Prostate gland (tissue), 2 donors: Measurements from ENCODE around the gene CNEP1R1. TPM values are rescaled to one million over a fixed set of nuclear protein-coding genes. Genes with fewer than 3 reads are reported as not detected.

Experiments used
- DNase-seq: peaks from one replicate; pipeline ENCODE4 v3.0.0-alpha.2; 2019; ENCODE audit warnings: low spot score
- H3K27ac ChIP-seq, 2 donors: fragments of 200-600 bp; sonication (generic); 2 replicates each; pipeline ENCODE4 v1.5.1; 2017 to 2019
- H3K27me3 ChIP-seq: fragments of 200-600 bp; sonication (generic); replicated peaks from 2 replicates; pipeline ENCODE4 v1.5.1; 2019; ENCODE audit not compliant: insufficient read depth
- H3K36me3 ChIP-seq, 2 donors: fragments of 200-600 bp; sonication (generic); 1 replicate in 1 of 2; 2 replicates in 1 of 2; pipeline versions ENCODE4 v1.5.1 to v1.8.1; 2017 to 2019
- H3K4me1 ChIP-seq: fragments of 200-600 bp; sonication (generic); replicated peaks from 2 replicates; pipeline ENCODE4 v1.5.1; 2019
- H3K4me3 ChIP-seq, 2 donors: fragments of 200-600 bp; sonication (generic); 2 replicates each; pipeline ENCODE4 v1.5.1; 2017 to 2019
- H3K9me3 ChIP-seq: fragments of 200-600 bp; sonication (generic); 2 replicates; pipeline ENCODE4 v1.5.1; 2017
- CTCF ChIP-seq, 4 experiments: fragments of 200-600 bp in 2 of 4; fragments of 450-650 bp in 2 of 4; sonication (generic) in 2 of 4; IDR thresholded peaks; 1 replicate in 3 of 4; 2 replicates in 1 of 4; pipeline ENCODE4 v1.5.1; 2016 to 2019; ENCODE audit warnings: antibody characterized with exemption in 4 of 4, mild to moderate bottlenecking in 2 of 4, moderate library complexity in 2 of 4
- POLR2A ChIP-seq: fragments of 450-650 bp; IDR thresholded peaks from one replicate; pipeline ENCODE4 v1.6.1; 2016; ENCODE audit warnings: antibody characterized with exemption, mild to moderate bottlenecking
- POLR2AphosphoS5 ChIP-seq: sonication (generic); formaldehyde crosslinking; IDR thresholded peaks from one replicate; pipeline ENCODE4 v1.6.1; 2017; ENCODE audit warnings: antibody characterized with exemption
- WGBS: methylation state at CpG from one replicate; pipeline ENCODE4 v1.1.5; 2018; 5-methylcytosine and 5-hydroxymethylcytosine counted together
- intact Hi-C: fragments of 100-400 bp; cut with DNase I; formaldehyde crosslinking; loops from one replicate; pipeline ENCODE4 v1.14.2; 2022
- total RNA-seq, 2 donors: library from RNA; depleted of rRNA; stranded (reverse); fragments of >200 nt; gene quantifications; one replicate each; pipeline ENCODE4 v1.1.0, GENCODE V29; 2016

CNEP1R1 gene
- total RNA-seq, 2 donors from 2014 or later, result 9.7 to 41.9 TPM

DNA sequence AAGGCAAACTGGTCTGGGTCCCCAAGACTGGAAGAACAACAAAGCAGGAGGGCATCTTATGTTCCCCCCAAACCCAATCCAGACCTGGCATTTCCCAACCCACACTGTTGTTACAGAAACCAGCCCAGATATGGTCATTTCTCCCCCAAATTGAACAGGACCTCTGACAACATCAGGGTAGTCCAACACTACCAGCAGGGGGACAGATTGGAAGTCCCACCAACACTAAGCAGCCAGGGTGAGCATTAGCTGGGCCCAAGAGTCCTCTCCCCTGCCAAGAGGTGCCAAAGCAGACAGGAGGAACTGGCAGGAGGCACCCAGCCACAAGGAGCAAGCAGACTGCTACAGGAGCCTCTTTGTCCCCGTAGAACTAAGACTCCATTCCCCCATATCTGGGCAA lies 29.3 kb upstream of the CNEP1R1 start:
- Histone ChIP-seq H3K27me3 (peaks cover 3% of the 10 kb centered on the region), H3K4me1 (no peaks in the 10 kb centered on the region), H3K9me3 (no peaks in the 10 kb centered on the region), H3K27ac (no peak overlapping the region), H3K36me3 (no peaks in the 10 kb centered on the region), H3K4me3 (no peak overlapping the region)
- intact Hi-C loops, result no loop called here
- no peak for TF ChIP-seq POLR2AphosphoS5
- no peak for TF ChIP-seq POLR2A
- no peak for TF ChIP-seq CTCF (IDR thresholded peaks at IDR 0.05)
- no peak for DNase-seq
- 60% methylated on average over 1 of the region's 1 CpG for WGBS

GRCh38 chr16:49997721-49998251 lies 27.2 kb upstream of the CNEP1R1 start:
- intact Hi-C loops, result no loop called here
- H3K36me3 ChIP-seq, result no peaks in the 10 kb centered on the region
- no peaks in the 10 kb centered on the region for H3K9me3 ChIP-seq
- H3K27me3 ChIP-seq, result peaks cover 3% of the 10 kb centered on the region
- DNase-seq, result no peak
- H3K27ac ChIP-seq, result no peak overlapping the region
- TF ChIP-seq POLR2AphosphoS5 (no peak), CTCF (IDR thresholded peaks at IDR 0.05) (no peak), POLR2A (no peak)
- no peaks in the 10 kb centered on the region for H3K4me1 ChIP-seq
- no peak overlapping the region for H3K4me3 ChIP-seq
- 89% methylated on average over 4 of the region's 4 CpGs for WGBS

DNA sequence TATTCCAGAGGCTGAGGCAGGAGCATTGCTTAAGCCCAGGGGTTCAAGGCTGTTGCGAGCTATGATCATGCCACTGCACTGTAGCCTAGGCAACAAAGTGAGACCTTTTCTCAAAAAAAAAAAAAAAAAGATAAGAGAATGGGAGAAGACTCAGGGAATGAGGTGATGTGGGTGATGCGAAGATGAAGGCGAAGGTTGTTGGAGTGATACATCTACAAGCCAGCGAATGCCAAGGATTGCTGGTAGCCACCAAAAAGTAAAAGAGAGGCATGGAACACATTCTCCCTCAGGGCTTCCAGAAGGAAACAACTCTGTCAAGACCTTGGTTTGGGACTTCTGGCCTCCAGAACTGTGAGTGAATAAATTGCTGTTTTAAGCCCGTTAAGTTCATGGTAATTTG lies 26.0 kb upstream of the CNEP1R1 start:
- 92% methylated on average over 5 of the region's 5 CpGs for WGBS

GRCh38 chr16:50001144-50001543 lies 23.9 kb upstream of the CNEP1R1 start:
- no peaks in the 10 kb centered on the region for H3K4me1 ChIP-seq
- DNase-seq, result no peak
- TF ChIP-seq POLR2AphosphoS5 (no peak), POLR2A (no peak), CTCF (IDR thresholded peaks at IDR 0.05) (no peak)
- H3K4me3 ChIP-seq, result no peak overlapping the region
- intact Hi-C loops, result no loop called here
- H3K36me3 ChIP-seq, result no peaks in the 10 kb centered on the region
- H3K27me3 ChIP-seq, result no peaks in the 10 kb centered on the region
- WGBS, result 83% methylated on average over 3 of the region's 3 CpGs
- H3K9me3 ChIP-seq, result no peaks in the 10 kb centered on the region
- no peak overlapping the region for H3K27ac ChIP-seq

More for the DNA sequence above, 26.0 kb upstream of the CNEP1R1 start:
- H3K27ac ChIP-seq, result no peak overlapping the region
- no peak for DNase-seq
- H3K4me1 ChIP-seq, result no peaks in the 10 kb centered on the region
- no peak for TF ChIP-seq POLR2AphosphoS5
- TF ChIP-seq POLR2A, result no peak
- TF ChIP-seq CTCF (IDR thresholded peaks at IDR 0.05), result no peak
- H3K9me3 ChIP-seq, result no peaks in the 10 kb centered on the region
- H3K4me3 ChIP-seq, result no peak overlapping the region
- peaks cover 3% of the 10 kb centered on the region for H3K27me3 ChIP-seq
- intact Hi-C loops, result no loop called here
- H3K36me3 ChIP-seq, result no peaks in the 10 kb centered on the region

DNA sequence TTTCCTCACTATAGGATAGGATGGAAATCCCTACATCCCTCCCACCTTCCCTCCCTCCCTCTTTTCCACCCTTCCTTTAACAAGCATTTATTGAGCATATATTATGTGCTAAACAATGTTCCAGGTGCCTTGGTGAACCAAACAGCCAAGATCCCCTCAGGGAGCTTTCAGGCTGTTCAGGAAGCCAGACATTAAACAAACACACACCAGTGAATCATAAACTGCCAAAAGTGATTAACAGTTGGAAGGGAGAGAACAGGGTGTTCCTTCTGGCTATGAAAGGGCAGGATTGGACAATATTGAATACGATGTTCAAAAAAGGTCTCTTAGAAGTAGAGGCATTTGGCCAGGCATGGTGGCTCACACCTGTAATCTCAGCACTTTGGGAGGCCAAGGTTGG lies 22.8 kb upstream of the CNEP1R1 start:
- H3K4me3 ChIP-seq, result no peak overlapping the region
- no peaks in the 10 kb centered on the region for H3K9me3 ChIP-seq
- no peaks in the 10 kb centered on the region for H3K36me3 ChIP-seq
- TF ChIP-seq POLR2AphosphoS5 (no peak), POLR2A (no peak), CTCF (IDR thresholded peaks at IDR 0.05) (no peak)
- no peak for DNase-seq
- no peaks in the 10 kb centered on the region for H3K27me3 ChIP-seq
- intact Hi-C loops, result no loop called here
- WGBS, result 30% methylated on average over 1 of the region's 1 CpG
- no peak overlapping the region for H3K27ac ChIP-seq
- no peaks in the 10 kb centered on the region for H3K4me1 ChIP-seq
